ENCODE results near the gene GALNT1. TPM values are rescaled to one million over a fixed set of nuclear protein-coding genes. Genes with fewer than 3 reads are reported as not detected.

Gene GALNT1
- total RNA-seq, 1 donor, result 796 TPM

DNA sequence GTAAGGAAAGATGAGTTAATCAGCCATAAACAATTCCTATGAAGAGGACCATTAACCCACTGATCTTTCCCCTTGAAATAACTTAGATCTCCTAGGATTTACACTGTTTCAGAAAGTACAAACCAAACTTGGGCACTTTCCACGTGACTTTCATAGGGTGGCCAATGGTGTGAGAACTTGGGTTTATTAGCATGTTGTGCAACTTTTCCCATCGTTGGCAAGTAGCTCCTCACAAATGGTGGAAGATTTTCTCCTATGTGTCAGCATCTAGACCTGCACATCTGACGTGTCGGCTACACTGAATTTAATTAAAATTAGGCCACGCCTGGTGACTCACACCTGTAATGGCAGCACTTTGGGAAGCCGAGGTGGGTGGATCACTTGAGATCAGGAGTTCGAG, 116.3 kb downstream of the GALNT1 start:
- TF ChIP-seq CTCF (IDR thresholded peaks at IDR 0.05; ENCODE audit: extremely low read depth, low read depth, low read length), result no peak
- Histone ChIP-seq H3K27ac (ENCODE audit: low read depth, low read length) (peak overlapping the region; percentile 2), H3K9me3 (ENCODE audit: low read depth, low read length) (no peaks in the 10 kb centered on the region), H3K4me1 (ENCODE audit: insufficient read depth, low read length) (no peaks in the 10 kb centered on the region), H3K27me3 (ENCODE audit: insufficient read depth, low read length) (no peaks in the 10 kb centered on the region), H4K20me1 (ENCODE audit: insufficient read depth, low read length) (peaks cover 23% of the 10 kb centered on the region), H3K36me3 (ENCODE audit: insufficient read depth, low read length) (peaks cover 79% of the 10 kb centered on the region), H3K4me2 (ENCODE audit: insufficient read depth, low read length) (no peak overlapping the region), H3K4me3 (ENCODE audit: insufficient read depth, low read length) (no peak overlapping the region), H3K79me2 (ENCODE audit: insufficient read depth, low read length) (peaks cover 68% of the 10 kb centered on the region), H2AFZ (ENCODE audit: low read length) (no peak overlapping the region)
- no peak for DNase-seq (ENCODE audit: insufficient read length, low spot score, missing footprints)

DNA sequence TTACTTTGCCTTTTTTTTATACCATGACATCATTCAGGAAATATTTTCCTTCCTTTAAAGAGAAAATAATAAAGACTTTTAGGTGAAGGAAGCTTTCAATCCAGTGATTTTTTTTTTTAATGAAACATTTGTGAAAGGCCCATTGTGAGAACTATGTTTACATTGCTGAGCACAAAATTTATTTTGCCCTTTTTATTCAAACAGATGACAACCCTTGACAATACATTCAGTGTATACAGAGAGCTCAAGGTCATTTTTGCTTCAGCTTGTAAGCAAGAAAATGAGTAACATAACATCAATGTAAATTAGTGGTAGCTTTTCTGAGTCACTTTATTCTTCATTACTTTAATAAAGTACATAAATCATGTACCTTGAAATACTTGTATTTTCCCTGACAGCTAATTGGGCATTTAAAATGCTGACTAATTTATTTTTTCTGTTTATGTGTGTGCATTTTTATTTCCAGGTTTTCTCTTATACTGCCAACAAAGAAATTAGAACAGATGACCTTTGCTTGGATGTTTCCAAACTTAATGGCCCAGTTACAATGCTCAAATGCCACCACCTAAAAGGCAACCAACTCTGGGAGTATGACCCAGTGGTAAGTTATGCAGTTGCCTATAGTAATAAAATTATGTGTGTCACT, 121.6 kb downstream of the GALNT1 start:
- H3K27ac ChIP-seq (ENCODE audit: low read depth, low read length), result no peak overlapping the region
- peaks cover 5% of the 10 kb centered on the region for H4K20me1 ChIP-seq (ENCODE audit: insufficient read depth, low read length)
- TF ChIP-seq CTCF (IDR thresholded peaks at IDR 0.05; ENCODE audit: extremely low read depth, low read depth, low read length), result no peak
- no peak overlapping the region for H3K4me2 ChIP-seq (ENCODE audit: insufficient read depth, low read length)
- no peaks in the 10 kb centered on the region for H3K9me3 ChIP-seq (ENCODE audit: low read depth, low read length)
- H3K79me2 ChIP-seq (ENCODE audit: insufficient read depth, low read length), result peaks cover 34% of the 10 kb centered on the region
- H3K27me3 ChIP-seq (ENCODE audit: insufficient read depth, low read length), result no peaks in the 10 kb centered on the region
- peaks cover 73% of the 10 kb centered on the region for H3K36me3 ChIP-seq (ENCODE audit: insufficient read depth, low read length)
- no peak for DNase-seq (ENCODE audit: insufficient read length, low spot score, missing footprints)
- no peak overlapping the region for H3K4me3 ChIP-seq (ENCODE audit: insufficient read depth, low read length)
- H3K4me1 ChIP-seq (ENCODE audit: insufficient read depth, low read length), result peaks cover 4% of the 10 kb centered on the region
- no peak overlapping the region for H2AFZ ChIP-seq (ENCODE audit: low read length)

DNA sequence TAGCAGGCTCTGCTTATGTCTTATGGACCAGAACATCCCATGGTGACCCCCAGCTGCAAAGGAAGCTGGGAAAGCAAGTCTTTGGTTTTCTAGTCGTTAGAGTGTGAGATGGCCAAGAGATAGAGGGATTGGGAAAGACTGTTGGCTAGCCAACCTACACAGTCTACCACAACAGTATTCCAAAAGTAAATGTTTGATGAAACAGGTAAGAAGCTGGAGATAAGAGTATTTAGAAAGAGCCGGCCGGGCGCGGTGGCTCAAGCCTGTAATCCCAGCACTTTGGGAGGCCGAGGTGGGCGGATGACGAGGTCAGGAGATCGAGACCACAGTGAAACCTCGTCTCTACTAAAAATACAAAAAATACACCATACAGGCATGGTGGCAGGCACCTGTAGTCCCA, 124.4 kb downstream of the GALNT1 start:
- no peak for DNase-seq (ENCODE audit: insufficient read length, low spot score, missing footprints)
- Histone ChIP-seq H3K4me3 (ENCODE audit: insufficient read depth, low read length) (no peak overlapping the region), H3K4me1 (ENCODE audit: insufficient read depth, low read length) (peaks cover 5% of the 10 kb centered on the region)

DNA sequence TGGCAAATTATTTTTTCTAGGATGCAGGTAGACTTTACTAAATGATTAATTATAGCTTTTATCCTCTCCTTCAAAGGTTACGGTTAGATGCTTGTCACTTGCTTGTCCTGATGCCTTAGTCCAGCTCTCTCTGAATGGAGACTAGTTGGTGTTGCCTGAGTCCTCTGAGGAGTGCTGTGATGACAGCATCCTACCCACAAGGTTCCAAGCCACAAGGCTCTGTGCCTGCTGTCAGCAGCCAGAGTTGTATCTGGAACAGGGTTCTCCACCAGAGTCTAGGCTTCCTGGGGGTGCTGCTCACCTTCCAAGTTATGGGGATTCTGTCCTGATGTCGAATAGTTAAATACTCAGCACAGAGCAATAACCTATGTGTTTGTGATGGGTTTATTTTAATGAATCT, 125.7 kb downstream of the GALNT1 start:
- no peak for DNase-seq (ENCODE audit: insufficient read length, low spot score, missing footprints)
- Histone ChIP-seq H4K20me1 (ENCODE audit: insufficient read depth, low read length) (peaks cover 5% of the 10 kb centered on the region), H2AFZ (ENCODE audit: low read length) (no peak overlapping the region), H3K4me3 (ENCODE audit: insufficient read depth, low read length) (no peak overlapping the region), H3K27me3 (ENCODE audit: insufficient read depth, low read length) (no peaks in the 10 kb centered on the region), H3K4me1 (ENCODE audit: insufficient read depth, low read length) (peaks cover 5% of the 10 kb centered on the region), H3K9me3 (ENCODE audit: low read depth, low read length) (no peaks in the 10 kb centered on the region), H3K4me2 (ENCODE audit: insufficient read depth, low read length) (no peak overlapping the region), H3K79me2 (ENCODE audit: insufficient read depth, low read length) (peaks cover 8% of the 10 kb centered on the region), H3K36me3 (ENCODE audit: insufficient read depth, low read length) (peaks cover 78% of the 10 kb centered on the region), H3K27ac (ENCODE audit: low read depth, low read length) (no peak overlapping the region)
- TF ChIP-seq CTCF (IDR thresholded peaks at IDR 0.05; ENCODE audit: extremely low read depth, low read depth, low read length), result no peak

More for the DNA sequence above, 124.4 kb downstream of the GALNT1 start:
- Histone ChIP-seq H3K36me3 (ENCODE audit: insufficient read depth, low read length) (peaks cover 68% of the 10 kb centered on the region), H4K20me1 (ENCODE audit: insufficient read depth, low read length) (peaks cover 5% of the 10 kb centered on the region), H3K4me2 (ENCODE audit: insufficient read depth, low read length) (no peak overlapping the region), H3K27ac (ENCODE audit: low read depth, low read length) (no peak overlapping the region), H3K27me3 (ENCODE audit: insufficient read depth, low read length) (no peaks in the 10 kb centered on the region), H2AFZ (ENCODE audit: low read length) (no peak overlapping the region), H3K9me3 (ENCODE audit: low read depth, low read length) (no peaks in the 10 kb centered on the region), H3K79me2 (ENCODE audit: insufficient read depth, low read length) (peaks cover 20% of the 10 kb centered on the region)
- no peak for TF ChIP-seq CTCF (IDR thresholded peaks at IDR 0.05; ENCODE audit: extremely low read depth, low read depth, low read length)

Data from osteoblast (primary cell).